Astrocyte (in vitro differentiated cells and primary cell): ENCODE results near the gene RANBP17.

Experiments used
- EZH2 ChIP-seq: IDR thresholded peaks from 2 replicates; pipeline ENCODE4 v1.6.1; 2012; ENCODE audit warnings: mild to moderate bottlenecking, low read length, inconsistent platforms; ENCODE audit not compliant: insufficient read depth
- TF ChIP-seq, protein P1 (sequence below): IDR thresholded peaks from 2 replicates; pipeline ENCODE4 v1.5.1; 2011; ENCODE audit warnings: low read depth, mild to moderate bottlenecking, inconsistent platforms, low read length, moderate library complexity; ENCODE audit not compliant: insufficient read depth

- TF ChIP-seq, protein P1, sequence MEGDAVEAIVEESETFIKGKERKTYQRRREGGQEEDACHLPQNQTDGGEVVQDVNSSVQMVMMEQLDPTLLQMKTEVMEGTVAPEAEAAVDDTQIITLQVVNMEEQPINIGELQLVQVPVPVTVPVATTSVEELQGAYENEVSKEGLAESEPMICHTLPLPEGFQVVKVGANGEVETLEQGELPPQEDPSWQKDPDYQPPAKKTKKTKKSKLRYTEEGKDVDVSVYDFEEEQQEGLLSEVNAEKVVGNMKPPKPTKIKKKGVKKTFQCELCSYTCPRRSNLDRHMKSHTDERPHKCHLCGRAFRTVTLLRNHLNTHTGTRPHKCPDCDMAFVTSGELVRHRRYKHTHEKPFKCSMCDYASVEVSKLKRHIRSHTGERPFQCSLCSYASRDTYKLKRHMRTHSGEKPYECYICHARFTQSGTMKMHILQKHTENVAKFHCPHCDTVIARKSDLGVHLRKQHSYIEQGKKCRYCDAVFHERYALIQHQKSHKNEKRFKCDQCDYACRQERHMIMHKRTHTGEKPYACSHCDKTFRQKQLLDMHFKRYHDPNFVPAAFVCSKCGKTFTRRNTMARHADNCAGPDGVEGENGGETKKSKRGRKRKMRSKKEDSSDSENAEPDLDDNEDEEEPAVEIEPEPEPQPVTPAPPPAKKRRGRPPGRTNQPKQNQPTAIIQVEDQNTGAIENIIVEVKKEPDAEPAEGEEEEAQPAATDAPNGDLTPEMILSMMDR = no peak
- TF ChIP-seq EZH2 = no peak
Measured at GRCh38 chr5:171131497-171131896, 269.7 kb downstream of the RANBP17 start.
